H9 (cell line): Measurements from ENCODE around the gene HLA-DOA. TPM values are rescaled to one million over a fixed set of nuclear protein-coding genes. Genes with fewer than 3 reads are reported as not detected.

Experiments
- DNase-seq: peaks from one replicate; pipeline ENCODE4 v3.0.0-alpha.2; 2017
- H2AFZ ChIP-seq: one replicate; pipeline ENCODE4 v1.6.1; 2013; ENCODE audit warnings: mild to moderate bottlenecking, low read length, control low read depth, moderate library complexity
- H2AK5ac ChIP-seq: 2 replicates; pipeline ENCODE4 v1.6.1; 2013; ENCODE audit warnings: low read length, control low read depth, mixed read lengths; ENCODE audit not compliant: insufficient read length
- H2BK120ac ChIP-seq: one replicate; pipeline ENCODE4 v1.6.1; 2013; ENCODE audit warnings: low read depth, mild to moderate bottlenecking, low read length, control low read depth, inconsistent platforms; ENCODE audit not compliant: poor library complexity, severe bottlenecking
- H2BK12ac ChIP-seq: 2 replicates; pipeline ENCODE4 v1.6.1; 2013; ENCODE audit warnings: low read length, control low read depth, mixed read lengths, low read depth; ENCODE audit not compliant: insufficient read length
- H2BK15ac ChIP-seq: 2 replicates; pipeline ENCODE4 v1.6.1; 2013; ENCODE audit warnings: low read depth, low read length, control low read depth
- H2BK20ac ChIP-seq: one replicate; pipeline ENCODE4 v1.6.1; 2013; ENCODE audit warnings: low read depth, mild to moderate bottlenecking, low read length, control low read depth, inconsistent platforms; ENCODE audit not compliant: poor library complexity, severe bottlenecking
- H2BK5ac ChIP-seq: 2 replicates; pipeline ENCODE4 v1.6.1; 2013; ENCODE audit warnings: low read length, control low read depth, mixed read lengths; ENCODE audit not compliant: insufficient read length
- H3K14ac ChIP-seq: 2 replicates; pipeline ENCODE4 v1.6.1; 2013; ENCODE audit warnings: low read length, control low read depth; ENCODE audit not compliant: insufficient read depth
- H3K18ac ChIP-seq: 2 replicates; pipeline ENCODE4 v1.6.1; 2013; ENCODE audit warnings: low read depth, mild to moderate bottlenecking, mixed read lengths, low read length, control low read depth; ENCODE audit not compliant: insufficient read length
- H3K23ac ChIP-seq: 2 replicates; pipeline ENCODE4 v1.6.1; 2013; ENCODE audit warnings: low read length, control low read depth, mixed read lengths, low read depth; ENCODE audit not compliant: insufficient read length
- H3K23me2 ChIP-seq: 2 replicates; pipeline ENCODE4 v1.6.1; 2013; ENCODE audit warnings: low read depth, mild to moderate bottlenecking, mixed read lengths, low read length, control low read depth; ENCODE audit not compliant: insufficient read length, poor library complexity, severe bottlenecking
- H3K27ac ChIP-seq: 2 replicates; pipeline ENCODE4 v1.5.1; 2013; ENCODE audit warnings: low read length, control low read depth, mixed read lengths, low read depth; ENCODE audit not compliant: insufficient read length
- H3K27me3 ChIP-seq: 2 replicates; pipeline ENCODE4 v1.6.1; 2013; ENCODE audit warnings: low read length, control low read depth, inconsistent platforms; ENCODE audit not compliant: insufficient read depth
- H3K4ac ChIP-seq: 2 replicates; pipeline ENCODE4 v1.6.1; 2013; ENCODE audit warnings: low read depth, mild to moderate bottlenecking, control low read depth, inconsistent platforms, low read length, moderate library complexity
- H3K4me1 ChIP-seq: 2 replicates; pipeline ENCODE4 v1.6.1; 2013; ENCODE audit warnings: low read length, control low read depth, inconsistent platforms; ENCODE audit not compliant: insufficient read depth
- H3K4me2 ChIP-seq: 2 replicates; pipeline ENCODE4 v1.6.1; 2013; ENCODE audit warnings: low read length, control low read depth, mixed read lengths; ENCODE audit not compliant: insufficient read length, insufficient read depth
- H3K56ac ChIP-seq: 2 replicates; pipeline ENCODE4 v1.6.1; 2013; ENCODE audit warnings: low read depth, mild to moderate bottlenecking, mixed read lengths, low read length, control low read depth; ENCODE audit not compliant: insufficient read length
- H3K79me1 ChIP-seq: 2 replicates; pipeline ENCODE4 v1.6.1; 2013; ENCODE audit warnings: low read depth, mild to moderate bottlenecking, moderate library complexity, low read length, control low read depth, inconsistent platforms; ENCODE audit not compliant: insufficient read depth, poor library complexity, severe bottlenecking
- H3K79me2 ChIP-seq: 2 replicates; pipeline ENCODE4 v1.6.1; 2013; ENCODE audit warnings: low read length, control low read depth, inconsistent platforms; ENCODE audit not compliant: insufficient read depth
- H3K9ac ChIP-seq: 2 replicates; pipeline ENCODE4 v1.6.1; 2013; ENCODE audit warnings: low read length, control low read depth, mixed read lengths; ENCODE audit not compliant: insufficient read length; ENCODE audit errors: extremely low read depth
- H3K9me3 ChIP-seq: one replicate; pipeline ENCODE4 v1.6.1; 2013; ENCODE audit warnings: low read depth, low read length, inconsistent platforms; ENCODE audit not compliant: control insufficient read depth
- H3T11ph ChIP-seq: one replicate; pipeline ENCODE4 v1.6.1; 2013; ENCODE audit warnings: mild to moderate bottlenecking, low read length, control low read depth, inconsistent platforms
- H4K20me1 ChIP-seq: one replicate; pipeline ENCODE4 v1.6.1; 2013; ENCODE audit not compliant: control insufficient read depth, insufficient read length, insufficient read depth
- H4K5ac ChIP-seq: 2 replicates; pipeline ENCODE4 v1.6.1; 2013; ENCODE audit warnings: low read depth, mild to moderate bottlenecking, mixed read lengths, low read length, control low read depth; ENCODE audit not compliant: insufficient read length
- H4K8ac ChIP-seq: replicated peaks from 2 replicates; pipeline ENCODE4 v1.6.1; 2013; ENCODE audit warnings: low read length, control low read depth, mixed read lengths, low read depth; ENCODE audit not compliant: insufficient read length
- H4K91ac ChIP-seq: 2 replicates; pipeline ENCODE4 v1.6.1; 2013; ENCODE audit warnings: low read depth, mild to moderate bottlenecking, moderate library complexity, mixed read lengths, low read length, control low read depth; ENCODE audit not compliant: insufficient read length
- H3K27ac Mint-ChIP-seq, 3 experiments: 2 replicates in 2 of 3; 3 replicates in 1 of 3; pipeline ENCODE4 v1.8.0; 2020 to 2021; ENCODE audit warnings: mixed read lengths in 3 of 3, mild to moderate bottlenecking in 1 of 3, moderate library complexity in 1 of 3
- H3K27me3 Mint-ChIP-seq: 2 replicates; pipeline ENCODE4 v1.8.0; 2021; ENCODE audit warnings: low read depth, mild to moderate bottlenecking, moderate library complexity, mixed read lengths
- H3K36me3 Mint-ChIP-seq, 3 experiments: 2 replicates in 2 of 3; 3 replicates in 1 of 3; pipeline ENCODE4 v1.8.0; 2020 to 2021; ENCODE audit warnings: low read depth in 3 of 3, mixed read lengths in 3 of 3; ENCODE audit not compliant: insufficient read depth in 1 of 3
- H3K4me1 Mint-ChIP-seq, 2 experiments: 2 replicates each; pipeline ENCODE4 v1.8.0; 2020; ENCODE audit warnings: mixed read lengths in 2 of 2
- H3K4me3 Mint-ChIP-seq, 2 experiments: 2 replicates in 1 of 2; 3 replicates in 1 of 2; pipeline ENCODE4 v1.8.0; 2020 to 2021; ENCODE audit warnings: mild to moderate bottlenecking in 2 of 2, mixed read lengths in 2 of 2, moderate library complexity in 1 of 2
- H3K9me3 Mint-ChIP-seq, 2 experiments: 2 replicates in 1 of 2; 3 replicates in 1 of 2; pipeline ENCODE4 v1.8.0; 2020; ENCODE audit warnings: mild to moderate bottlenecking in 2 of 2, mixed read lengths in 2 of 2, moderate library complexity in 1 of 2
- CTCF ChIP-seq: fragments of 200-600 bp; sonication (generic); conservative IDR thresholded peaks from 3 replicates; pipeline ENCODE4 v1.8.0; 2021; ENCODE audit warnings: antibody characterized with exemption, mild to moderate bottlenecking
- WGBS: extraction: QIAGEN DNeasy Blood & Tissue Kit; methylation state at CpG from one replicate; pipeline ENCODE4 v1.1.7; 2013; ENCODE audit warnings: missing lambda C conversion rate, low lambda C conversion rate, mixed read lengths; ENCODE audit not compliant: insufficient read length; ENCODE audit errors: extremely low coverage; 5-methylcytosine and 5-hydroxymethylcytosine counted together
- total RNA-seq: library from RNA; stranded (reverse); gene quantifications from 2 replicates; pipeline ENCODE4 v1.2.1, GENCODE V29; 2021

HLA-DOA gene
- total RNA-seq, 1 experiment from 2014 or later, result 15.6 TPM

- Histone ChIP-seq H2AFZ (no peak overlapping the region), H3K27ac (no peak overlapping the region), H2BK20ac (no peak overlapping the region), H3K4me1 (peaks cover 3% of the 10 kb centered on the region; the same call in 1 of the 2 replicates), H3K14ac (no peak overlapping the region), H4K20me1 (no peaks in the 10 kb centered on the region), H3K9ac (no peak overlapping the region), H2BK15ac (no peak overlapping the region), H3K23me2 (no peaks in the 10 kb centered on the region), H2BK5ac (no peak overlapping the region), H3K4me2 (no peak overlapping the region), H3K79me1 (no peaks in the 10 kb centered on the region), H4K91ac (no peak overlapping the region), H2BK12ac (no peak overlapping the region), H3T11ph (no peak overlapping the region), H3K79me2 (no peaks in the 10 kb centered on the region), H3K9me3 (no peaks in the 10 kb centered on the region), H2BK120ac (no peak overlapping the region), H4K8ac (no peak overlapping the region), H4K5ac (no peak overlapping the region), H3K4ac (no peak overlapping the region), H3K56ac (no peak overlapping the region), H3K27me3 (no peaks in the 10 kb centered on the region; the same call in 1 of the 2 replicates), H3K18ac (no peak overlapping the region), H3K23ac (no peak overlapping the region), H2AK5ac (no peak overlapping the region)
- DNase-seq, result peak; percentile 86
- Mint-ChIP-seq H3K9me3 (no peaks in the 10 kb centered on the region), H3K4me3 (no peak overlapping the region), H3K27me3 (no peaks in the 10 kb centered on the region), H3K27ac (no peak overlapping the region), H3K36me3 (no peaks in the 10 kb centered on the region), H3K4me1 (peaks cover 16 to 18% of the 10 kb centered on the region in 2 experiments)
- no CpG with 5 or more reads among the region's 3 CpGs for WGBS
- TF ChIP-seq CTCF, result peak; percentile 72
Measured at GRCh38 chr6:32954986-32955802, 54.2 kb downstream of the HLA-DOA start.
